Lung (tissue), 12 donors: ENCODE measurements around the gene DMRT3. TPM values are rescaled to one million over a fixed set of nuclear protein-coding genes. Genes with fewer than 3 reads are reported as not detected.

Experiments
- ATAC-seq: fragments of 200-7000 bp; cut with Tn5 transposase; one replicate; pipeline ENCODE4 v1.9.1; 2020; ENCODE audit warnings: moderate number of reproducible peaks; ENCODE audit not compliant: insufficient read depth, low FRiP score
- DNase-seq, 3 donors: peaks; one replicate each; pipeline ENCODE4 v3.0.0-alpha.2; 2013 to 2017
- H3K27ac ChIP-seq, 2 donors: one replicate each; pipeline ENCODE4 v1.5.1; 2013; ENCODE audit warnings: mild to moderate bottlenecking in 2 of 2, moderate library complexity in 2 of 2, control low read depth in 1 of 2, inconsistent platforms in 1 of 2, low read depth in 1 of 2, low read length in 1 of 2
- H3K27me3 ChIP-seq, 3 donors: one replicate each; pipeline ENCODE4 v1.5.1; 2013; ENCODE audit warnings: low read length in 2 of 3; ENCODE audit not compliant: control insufficient read depth in 3 of 3, insufficient read depth in 3 of 3
- H3K36me3 ChIP-seq, 4 donors: one replicate each; pipeline ENCODE4 v1.5.1; 2013; ENCODE audit warnings: low read length in 4 of 4, mild to moderate bottlenecking in 1 of 4, moderate library complexity in 1 of 4; ENCODE audit not compliant: control insufficient read depth in 4 of 4, insufficient read depth in 4 of 4
- H3K4me1 ChIP-seq, 5 donors: one replicate each; pipeline ENCODE4 v1.5.1; 2013; ENCODE audit warnings: low read length in 5 of 5, mild to moderate bottlenecking in 2 of 5, moderate library complexity in 1 of 5; ENCODE audit not compliant: control insufficient read depth in 5 of 5, insufficient read depth in 5 of 5
- H3K4me3 ChIP-seq: one replicate; pipeline ENCODE4 v1.5.1; 2013; ENCODE audit warnings: mild to moderate bottlenecking, control low read depth, moderate library complexity
- H3K9ac ChIP-seq, 2 donors: one replicate each; pipeline ENCODE4 v1.5.1; 2013; ENCODE audit warnings: low read length in 2 of 2, control low read depth in 1 of 2; ENCODE audit not compliant: insufficient read depth in 1 of 2
- H3K9me3 ChIP-seq, 4 donors: one replicate each; pipeline ENCODE4 v1.5.1; 2013; ENCODE audit warnings: low read length in 3 of 4, mild to moderate bottlenecking in 1 of 4, moderate library complexity in 1 of 4; ENCODE audit not compliant: control insufficient read depth in 4 of 4, insufficient read depth in 3 of 4
- CTCF ChIP-seq: IDR thresholded peaks from 2 replicates; pipeline ENCODE4 v1.5.1; 2012; ENCODE audit warnings: mild to moderate bottlenecking; ENCODE audit errors: control extremely low read depth, extremely low read depth
- WGBS, 2 donors: extraction: QIAGEN DNeasy Blood & Tissue Kit; methylation state at CpG; one replicate each; pipeline ENCODE4 v1.1.7; 2013; 5-methylcytosine and 5-hydroxymethylcytosine counted together
- polyA plus RNA-seq, 2 donors: library from polyadenylated mRNA; stranded (reverse); fragments of 200-250 nt; gene quantifications; one replicate each; pipeline ENCODE4 v1.2.1, GENCODE V29; 2013
- total RNA-seq, 2 donors: library from RNA; depleted of rRNA in 1 of 2; stranded (reverse); fragments of >200 nt in 1 of 2; gene quantifications; one replicate each; pipeline ENCODE4 v1.2.1, GENCODE V29; 2014 to 2021
- donor health status: control.
- donor health status: control.
- donor health status: Bipolar disorder and iron deficiency.
- donor health status: healthy.
- donor health status: DM: yes; HTN: yes; CAD: no.

DMRT3 gene
- total and polyA plus RNA-seq, 4 donors, result 0.13 to 0.20 TPM; not detected in 2

GRCh38 chr9:1018121-1018520, 41.7 kb downstream of the DMRT3 start:
- peaks cover 0 to 3% (median under 1%) of the 10 kb centered on the region in 4 donors for H3K9me3 ChIP-seq
- H3K9ac ChIP-seq, result no peak overlapping the region
- H3K4me3 ChIP-seq, result no peak overlapping the region
- no peak overlapping the region for H3K27ac ChIP-seq
- 12 to 16% methylated on average over 10 of the region's 10 CpGs for whole genome bisulfite sequencing, 2 donors
- no peaks in the 10 kb centered on the region for H3K4me1 ChIP-seq
- peak in 1 of 3 donors; percentile 42 for DNase-seq
- TF ChIP-seq CTCF, result no peak
- no peak for ATAC-seq
- H3K27me3 ChIP-seq, result peaks cover 0 to 20% (median 0%) of the 10 kb centered on the region in 3 donors
- no peaks in the 10 kb centered on the region for H3K36me3 ChIP-seq

- H3K36me3 ChIP-seq, result no peaks in the 10 kb centered on the region
- H3K27ac ChIP-seq, result no peak overlapping the region
- DNase-seq (no peak), ATAC-seq (no peak)
- no peak overlapping the region for H3K9ac ChIP-seq
- peaks cover 0 to 4% (median 2%) of the 10 kb centered on the region in 4 donors for H3K9me3 ChIP-seq
- no peak for TF ChIP-seq CTCF
- 84 to 89% methylated on average over 1 of the region's 1 CpG for WGBS, 2 donors
- peaks cover 0 to 11% (median 0%) of the 10 kb centered on the region in 3 donors for H3K27me3 ChIP-seq
- H3K4me1 ChIP-seq, result no peaks in the 10 kb centered on the region
- no peak overlapping the region for H3K4me3 ChIP-seq
These were observed 47.7 kb downstream of the DMRT3 start for GRCh38 chr9:1024112-1024511.

- Histone ChIP-seq H3K9me3 (peaks cover 0 to 4% (median 2%) of the 10 kb centered on the region in 4 donors), H3K4me3 (no peak overlapping the region), H3K36me3 (no peaks in the 10 kb centered on the region), H3K27ac (no peak overlapping the region), H3K4me1 (no peaks in the 10 kb centered on the region), H3K9ac (no peak overlapping the region), H3K27me3 (peaks cover 0 to 9% (median 5%) of the 10 kb centered on the region in 3 donors)
- WGBS, 2 donors, result 52 to 64% methylated on average over 8 of the region's 8 CpGs
- ATAC-seq (no peak), DNase-seq (no peak)
- no peak for TF ChIP-seq CTCF
These were observed 48.7 kb downstream of the DMRT3 start for GRCh38 chr9:1025131-1025530.

- no peak for TF ChIP-seq CTCF
- Histone ChIP-seq H3K9ac (no peak overlapping the region), H3K27me3 (peaks cover 0 to 20% (median 10%) of the 10 kb centered on the region in 3 donors), H3K9me3 (peaks cover 0 to 3% (median under 1%) of the 10 kb centered on the region in 4 donors), H3K4me3 (no peak overlapping the region), H3K4me1 (no peaks in the 10 kb centered on the region), H3K27ac (no peak overlapping the region), H3K36me3 (no peaks in the 10 kb centered on the region)
- DNase-seq, result no peak
- ATAC-seq, result no peak
These were observed 49.8 kb downstream of the DMRT3 start for GRCh38 chr9:1026219-1026618.
